Measurements from ENCODE around the gene SMIM1. TPM values are rescaled to one million over a fixed set of nuclear protein-coding genes. Genes with fewer than 3 reads are reported as not detected.

SMIM1 gene
- total RNA-seq, 2 experiments from 2014 or later: 1.5 to 1.8 TPM

DNA sequence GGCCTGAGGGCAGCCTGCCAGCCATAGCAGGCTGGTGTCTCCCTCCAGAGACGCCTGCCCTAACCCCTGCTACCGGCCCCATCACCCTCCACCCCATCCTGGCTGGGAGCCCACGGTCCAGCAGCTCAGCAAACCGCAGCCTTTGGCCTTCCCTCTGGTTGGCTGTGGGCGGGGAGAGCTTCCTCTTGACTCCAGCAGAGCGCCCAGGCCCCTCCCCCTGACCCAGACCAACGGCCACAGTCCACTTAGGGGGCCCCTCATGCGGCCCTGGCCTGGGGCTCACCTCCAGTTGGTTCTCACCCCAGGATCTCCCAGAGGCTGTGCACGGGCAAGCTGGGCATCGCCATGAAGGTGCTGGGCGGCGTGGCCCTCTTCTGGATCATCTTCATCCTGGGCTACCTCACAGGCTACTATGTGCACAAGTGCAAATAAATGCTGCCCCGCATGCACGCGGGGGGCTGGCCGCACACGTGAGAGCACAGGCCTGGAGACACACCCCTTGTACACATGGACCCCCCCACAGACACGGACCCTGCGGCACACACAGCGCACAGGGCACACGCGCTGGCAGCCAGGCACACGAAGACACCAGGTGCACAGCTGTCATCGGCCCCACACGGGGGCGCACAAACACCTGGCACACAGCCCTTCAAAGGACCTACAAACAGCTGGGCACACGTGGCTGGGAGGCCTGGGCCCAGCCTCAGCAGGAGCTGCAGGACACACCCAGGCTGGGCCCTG is 3.1 kb downstream of the SMIM1 start:
- Mint-ChIP-seq H3K9me3 (no peaks in the 10 kb centered on the region), H3K4me1 (peaks cover 8% of the 10 kb centered on the region), H3K36me3 (peaks cover 5% of the 10 kb centered on the region), H3K27me3 (no peaks in the 10 kb centered on the region), H3K4me3 (no peak overlapping the region), H3K27ac (no peak overlapping the region)
- peak; percentile 59 for DNase-seq

DNA sequence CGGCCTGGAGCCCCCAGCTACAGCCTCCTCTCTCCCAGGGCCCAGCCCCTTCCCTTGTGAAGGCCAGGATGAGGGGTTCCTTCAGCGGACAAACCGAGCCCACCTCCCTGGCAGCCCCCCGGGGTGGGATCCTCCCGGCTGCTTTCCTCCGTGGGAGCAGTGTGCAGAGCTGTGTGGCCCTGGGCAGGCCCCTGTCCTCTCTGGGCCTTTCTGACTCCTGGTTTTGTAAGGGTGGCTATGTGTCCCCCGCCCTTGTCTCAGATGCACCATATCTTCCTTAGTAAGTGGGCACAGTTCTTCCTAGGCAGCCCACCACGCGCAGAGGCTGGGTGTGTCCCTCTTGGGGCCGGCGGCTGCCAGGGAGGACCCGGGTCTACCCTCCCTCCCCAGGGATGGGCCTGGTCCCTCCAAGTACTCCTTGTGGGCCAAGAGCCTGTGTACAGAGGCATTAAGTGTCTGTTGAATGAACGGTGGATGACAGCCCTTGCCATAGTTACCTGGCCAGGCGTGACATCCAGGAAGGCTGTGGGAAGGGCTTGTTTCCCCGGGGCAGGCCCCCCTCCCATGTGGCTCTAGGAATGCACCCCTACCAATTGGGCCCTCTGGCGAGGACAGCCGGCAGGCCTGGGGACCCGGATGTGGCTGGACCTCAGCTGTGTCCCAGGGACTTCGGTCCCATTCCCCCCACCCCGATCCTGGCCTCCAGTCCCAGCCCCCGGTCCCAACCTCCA is 3.8 kb downstream of the SMIM1 start:
- H3K4me3 Mint-ChIP-seq: no peak overlapping the region
- H3K27me3 Mint-ChIP-seq: no peaks in the 10 kb centered on the region
- peaks cover 5% of the 10 kb centered on the region for H3K36me3 Mint-ChIP-seq
- H3K4me1 Mint-ChIP-seq: peaks cover 8% of the 10 kb centered on the region
- DNase-seq: no peak
- H3K27ac Mint-ChIP-seq: no peak overlapping the region
- H3K9me3 Mint-ChIP-seq: no peaks in the 10 kb centered on the region

DNA sequence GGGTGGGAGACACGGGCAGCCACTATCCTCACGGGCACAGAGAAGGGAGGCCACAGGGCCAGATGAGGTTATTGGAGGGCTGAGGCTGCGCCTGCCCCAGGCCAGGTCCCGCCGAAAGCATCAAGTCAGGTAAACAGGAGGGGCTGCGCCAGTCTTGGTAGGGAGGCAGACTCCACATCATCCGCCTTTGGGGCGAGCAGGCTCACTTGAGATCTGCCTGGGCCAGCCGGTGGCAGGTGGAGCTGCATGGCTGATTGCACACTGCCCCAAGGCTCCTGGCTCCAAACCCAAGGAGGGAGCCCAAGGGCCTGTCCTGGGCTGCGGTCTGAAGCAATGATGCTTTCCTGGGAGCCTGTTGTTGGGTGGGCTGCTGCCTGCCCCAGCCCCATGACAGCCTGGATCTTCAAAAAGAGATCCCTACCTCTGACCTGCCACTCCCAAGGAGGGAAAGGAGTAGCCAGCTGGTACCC is 4.6 kb downstream of the SMIM1 start:
- Mint-ChIP-seq H3K27me3 (no peaks in the 10 kb centered on the region), H3K36me3 (peaks cover 5% of the 10 kb centered on the region), H3K4me1 (peaks cover 4% of the 10 kb centered on the region), H3K27ac (no peak overlapping the region), H3K4me3 (no peak overlapping the region), H3K9me3 (no peaks in the 10 kb centered on the region)
- no peak for DNase-seq

DNA sequence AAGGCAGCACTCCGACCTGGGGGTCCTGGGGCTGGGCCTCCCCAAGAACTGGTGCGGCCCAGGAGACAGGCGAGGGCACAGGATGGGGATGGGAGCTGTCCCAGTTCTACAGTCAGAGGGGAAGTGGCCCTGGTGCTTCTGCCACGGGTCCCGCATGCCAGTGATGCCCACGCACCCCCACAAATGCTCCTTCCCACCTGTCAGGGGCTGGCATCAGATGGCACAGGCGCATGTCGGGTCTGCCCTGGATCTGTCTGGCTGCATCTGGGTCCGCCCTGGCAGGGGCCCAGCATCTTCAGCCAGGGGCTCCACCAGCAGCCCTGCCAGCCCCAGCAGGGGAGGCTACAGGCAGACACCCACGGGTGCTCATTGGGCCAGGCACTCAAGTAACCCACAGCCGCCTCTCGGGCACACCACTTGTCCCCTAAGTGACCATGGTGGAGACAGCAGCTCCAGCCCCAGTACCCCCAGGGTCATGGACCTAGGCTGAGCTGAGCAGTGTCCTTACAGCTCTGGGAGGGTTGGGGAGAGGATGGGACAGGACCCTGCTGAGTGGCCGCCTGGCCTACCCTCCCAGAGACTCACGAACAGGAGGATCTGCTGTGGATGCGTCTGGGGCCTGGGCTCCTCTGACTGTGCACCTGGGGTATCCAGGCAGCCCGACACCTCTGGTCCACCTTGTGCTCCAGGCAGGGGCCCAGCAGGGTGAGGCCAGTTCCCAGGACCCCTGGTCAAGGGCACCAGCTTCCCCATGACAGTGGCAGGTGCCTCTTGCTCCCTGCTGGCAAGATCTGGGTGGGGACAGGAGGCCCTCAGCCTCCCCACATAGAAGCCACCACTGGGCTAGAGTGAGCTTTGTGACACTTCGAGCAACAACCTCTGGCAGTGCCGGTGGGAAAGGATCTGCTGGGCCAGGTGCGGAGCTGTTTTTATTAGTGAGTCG is 5.4 kb downstream of the SMIM1 start:
- peaks cover 4% of the 10 kb centered on the region for H3K4me1 Mint-ChIP-seq
- no peak overlapping the region for H3K27ac Mint-ChIP-seq
- H3K4me3 Mint-ChIP-seq: no peak overlapping the region
- H3K36me3 Mint-ChIP-seq: peaks cover 5% of the 10 kb centered on the region
- no peaks in the 10 kb centered on the region for H3K9me3 Mint-ChIP-seq
- DNase-seq: no peak
- no peaks in the 10 kb centered on the region for H3K27me3 Mint-ChIP-seq

DNA sequence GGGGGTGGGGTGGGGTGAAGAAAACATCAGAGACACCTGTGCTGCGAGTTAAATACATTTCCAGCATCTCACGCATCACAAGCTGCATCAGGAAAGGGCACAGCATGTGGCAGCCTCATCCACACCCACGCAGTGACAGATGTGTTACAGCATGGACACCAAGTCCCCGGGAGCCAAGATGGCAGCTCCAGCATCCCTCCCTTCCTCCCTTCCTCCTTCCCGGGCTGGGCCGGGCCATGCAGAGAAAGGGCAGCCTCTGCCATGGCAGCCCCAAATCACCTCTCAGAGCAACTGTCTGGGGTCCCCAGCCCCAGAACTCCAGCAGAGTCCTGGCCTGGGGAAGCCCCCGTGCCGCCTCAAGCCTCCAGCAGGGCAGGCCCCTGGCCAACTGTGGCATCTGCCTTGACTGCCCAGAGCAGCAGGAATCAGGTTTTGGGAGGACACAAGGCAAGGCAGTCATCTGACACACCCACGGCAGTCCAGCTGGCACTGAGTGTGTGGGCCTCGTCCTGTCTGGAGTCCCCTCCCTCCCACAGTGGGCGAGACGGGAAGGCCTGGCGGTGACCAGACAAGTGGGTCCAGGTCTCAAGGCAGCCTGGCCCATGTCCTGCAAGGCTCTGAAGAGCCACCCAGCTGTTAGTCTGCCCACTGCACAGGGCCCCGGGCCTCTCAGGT is 6.2 kb downstream of the SMIM1 start:
- peaks cover 2% of the 10 kb centered on the region for H3K4me1 Mint-ChIP-seq
- H3K36me3 Mint-ChIP-seq: peaks cover 5% of the 10 kb centered on the region
- H3K9me3 Mint-ChIP-seq: no peaks in the 10 kb centered on the region
- H3K27me3 Mint-ChIP-seq: no peaks in the 10 kb centered on the region
- H3K27ac Mint-ChIP-seq: no peak overlapping the region
- no peak overlapping the region for H3K4me3 Mint-ChIP-seq
- DNase-seq: no peak

DNA sequence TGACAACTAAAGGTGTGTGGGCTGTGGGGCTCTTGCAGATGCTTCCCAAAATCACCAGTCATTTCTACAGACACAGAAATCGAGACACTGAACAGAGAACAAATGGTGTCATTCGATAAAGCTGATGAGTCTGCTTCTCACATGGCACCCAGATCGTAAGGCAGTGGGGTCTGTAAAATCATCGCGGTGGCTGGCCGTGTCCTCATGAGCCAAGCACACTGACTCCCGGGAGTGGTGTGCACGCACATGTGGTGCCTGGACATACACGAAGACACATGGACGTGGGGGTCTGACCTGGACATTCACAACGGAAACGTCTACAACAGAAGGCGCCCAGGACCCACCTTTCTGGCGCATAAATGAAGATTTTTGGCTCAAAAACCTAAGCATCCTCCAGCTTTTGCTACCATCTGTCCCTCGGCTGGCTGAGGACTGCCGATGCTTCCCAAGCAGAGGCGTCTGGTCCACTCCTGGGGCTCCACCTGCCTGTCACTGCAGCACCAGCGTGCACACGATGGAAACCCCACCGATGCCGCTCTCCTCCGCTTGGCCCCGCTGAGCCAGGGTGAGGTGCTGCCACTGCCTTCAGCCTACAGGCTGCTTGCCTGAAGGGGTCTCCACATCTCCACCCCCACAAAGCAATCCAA is 6.8 kb downstream of the SMIM1 start:
- Mint-ChIP-seq H3K9me3 (no peaks in the 10 kb centered on the region), H3K4me3 (no peak overlapping the region), H3K36me3 (peaks cover 10% of the 10 kb centered on the region), H3K4me1 (peaks cover 2% of the 10 kb centered on the region), H3K27me3 (no peaks in the 10 kb centered on the region), H3K27ac (no peak overlapping the region)
- DNase-seq: no peak

DNA sequence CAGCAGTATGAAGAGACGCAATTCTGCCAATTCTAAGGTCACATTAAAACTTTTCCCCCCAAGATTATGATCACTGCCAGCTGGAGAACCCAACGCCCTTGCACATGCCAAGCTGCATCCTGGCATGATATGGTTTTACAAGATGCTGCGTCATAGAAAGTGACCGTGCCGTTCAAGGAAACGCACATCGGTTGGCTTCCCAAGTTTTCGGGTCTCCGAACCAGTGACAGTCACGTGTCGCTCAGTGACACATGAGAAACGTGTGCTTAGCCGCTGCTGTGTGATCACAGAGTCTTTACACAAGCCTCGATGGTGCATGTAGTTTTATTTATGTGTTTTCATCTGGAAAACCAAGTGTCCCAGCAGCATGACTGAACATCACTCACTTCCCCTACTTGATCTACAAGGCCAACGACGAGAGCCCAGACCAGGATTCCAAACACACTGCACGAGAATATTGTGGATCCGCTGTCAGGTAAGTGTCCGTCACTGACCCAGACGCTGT is 7.4 kb downstream of the SMIM1 start:
- DNase-seq: no peak
- H3K27ac Mint-ChIP-seq: no peak overlapping the region
- H3K9me3 Mint-ChIP-seq: no peaks in the 10 kb centered on the region
- H3K27me3 Mint-ChIP-seq: no peaks in the 10 kb centered on the region
- peaks cover 2% of the 10 kb centered on the region for H3K4me1 Mint-ChIP-seq
- peaks cover 12% of the 10 kb centered on the region for H3K36me3 Mint-ChIP-seq
- H3K4me3 Mint-ChIP-seq: no peak overlapping the region

DNA sequence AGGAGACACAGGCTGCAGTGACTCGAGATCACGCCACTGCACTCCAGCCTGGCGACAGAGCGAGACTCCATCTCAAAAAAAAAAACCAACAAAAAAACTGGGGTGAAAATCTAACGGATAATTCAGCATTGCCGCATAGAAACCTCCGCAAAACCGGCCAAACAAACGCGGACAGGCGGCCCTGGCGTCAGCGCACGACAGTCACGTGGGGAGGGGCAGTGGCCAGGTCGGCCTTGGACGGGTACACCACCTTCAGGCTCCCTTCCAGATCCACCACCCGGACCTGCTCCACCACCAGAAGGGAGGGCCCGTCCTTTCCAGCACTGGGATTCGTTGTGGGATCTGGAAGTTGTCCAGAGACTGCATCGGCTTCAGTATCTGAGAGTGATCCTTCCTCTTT is 8.4 kb downstream of the SMIM1 start:
- DNase-seq: no peak

DNA sequence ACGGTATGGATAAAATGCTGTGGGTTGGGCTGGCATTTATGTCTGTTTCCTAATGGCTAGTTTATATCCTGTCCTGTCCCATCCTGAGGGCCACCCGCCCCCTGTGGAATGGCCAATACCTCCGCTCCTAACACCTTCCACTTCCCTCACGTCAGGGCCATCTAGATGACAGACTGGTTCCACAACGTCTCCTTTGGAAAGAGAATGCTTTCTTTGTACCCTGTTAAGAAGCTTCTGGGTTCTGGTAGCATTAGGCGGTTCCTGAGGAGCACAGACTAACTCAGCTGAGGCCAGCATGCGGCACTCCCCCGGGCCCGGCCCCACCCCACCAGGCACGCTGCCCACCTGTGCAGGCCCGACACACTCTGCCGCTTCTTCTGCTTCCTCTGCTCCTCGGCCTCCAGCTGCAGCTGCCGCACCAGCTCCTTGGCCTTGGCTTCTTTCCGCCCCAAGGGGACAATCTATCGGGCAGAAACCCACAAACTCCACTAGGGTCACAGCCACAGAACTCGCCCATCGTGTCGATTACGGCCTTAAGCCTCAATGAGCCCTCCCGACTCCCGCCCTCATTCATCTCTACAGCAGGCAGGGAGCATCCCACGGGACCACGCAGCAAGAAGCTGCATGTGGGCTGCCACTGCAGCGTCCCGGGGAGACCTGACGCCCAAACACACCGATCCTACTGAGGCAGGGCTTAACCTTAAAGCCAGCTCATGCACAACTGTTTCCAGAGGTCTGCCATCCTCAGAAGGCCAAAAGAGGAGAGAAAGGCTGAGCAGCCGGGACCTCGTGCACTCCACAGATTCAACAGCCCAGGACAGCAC is 11.3 kb downstream of the SMIM1 start:
- DNase-seq: no peak
- H3K4me1 Mint-ChIP-seq: peaks cover 5% of the 10 kb centered on the region
- H3K36me3 Mint-ChIP-seq: peaks cover 25% of the 10 kb centered on the region
- H3K4me3 Mint-ChIP-seq: no peak overlapping the region
- H3K9me3 Mint-ChIP-seq: no peaks in the 10 kb centered on the region
- no peaks in the 10 kb centered on the region for H3K27me3 Mint-ChIP-seq
- no peak overlapping the region for H3K27ac Mint-ChIP-seq

More for the DNA sequence above, 8.4 kb downstream of the SMIM1 start:
- Mint-ChIP-seq H3K27ac (no peak overlapping the region), H3K9me3 (no peaks in the 10 kb centered on the region), H3K36me3 (peaks cover 18% of the 10 kb centered on the region), H3K4me1 (no peaks in the 10 kb centered on the region), H3K4me3 (no peak overlapping the region), H3K27me3 (no peaks in the 10 kb centered on the region)

DNA sequence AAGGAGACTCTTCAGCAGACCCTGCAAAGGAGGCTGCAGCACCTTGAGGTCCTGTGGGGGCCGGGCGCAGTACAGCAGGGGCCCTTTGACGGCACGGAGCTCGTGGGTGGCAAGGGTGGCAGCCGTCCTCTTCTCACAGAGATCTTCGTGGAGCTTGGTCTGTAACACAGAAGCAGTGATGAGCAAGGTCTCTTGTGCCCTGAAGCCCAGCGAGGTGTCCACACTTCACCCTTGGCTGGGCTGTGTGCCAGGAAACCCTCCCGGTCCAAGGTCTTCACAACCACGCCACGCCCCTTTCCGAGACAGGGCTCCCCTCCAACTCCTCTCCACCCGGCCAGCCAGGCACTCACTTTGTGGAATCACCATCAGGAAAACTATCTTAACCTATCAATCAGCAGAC is 12.5 kb downstream of the SMIM1 start:
- Mint-ChIP-seq H3K36me3 (peaks cover 22% of the 10 kb centered on the region), H3K4me1 (peaks cover 5% of the 10 kb centered on the region), H3K27ac (no peak overlapping the region), H3K9me3 (no peaks in the 10 kb centered on the region), H3K27me3 (no peaks in the 10 kb centered on the region), H3K4me3 (no peak overlapping the region)
- DNase-seq: no peak

DNA sequence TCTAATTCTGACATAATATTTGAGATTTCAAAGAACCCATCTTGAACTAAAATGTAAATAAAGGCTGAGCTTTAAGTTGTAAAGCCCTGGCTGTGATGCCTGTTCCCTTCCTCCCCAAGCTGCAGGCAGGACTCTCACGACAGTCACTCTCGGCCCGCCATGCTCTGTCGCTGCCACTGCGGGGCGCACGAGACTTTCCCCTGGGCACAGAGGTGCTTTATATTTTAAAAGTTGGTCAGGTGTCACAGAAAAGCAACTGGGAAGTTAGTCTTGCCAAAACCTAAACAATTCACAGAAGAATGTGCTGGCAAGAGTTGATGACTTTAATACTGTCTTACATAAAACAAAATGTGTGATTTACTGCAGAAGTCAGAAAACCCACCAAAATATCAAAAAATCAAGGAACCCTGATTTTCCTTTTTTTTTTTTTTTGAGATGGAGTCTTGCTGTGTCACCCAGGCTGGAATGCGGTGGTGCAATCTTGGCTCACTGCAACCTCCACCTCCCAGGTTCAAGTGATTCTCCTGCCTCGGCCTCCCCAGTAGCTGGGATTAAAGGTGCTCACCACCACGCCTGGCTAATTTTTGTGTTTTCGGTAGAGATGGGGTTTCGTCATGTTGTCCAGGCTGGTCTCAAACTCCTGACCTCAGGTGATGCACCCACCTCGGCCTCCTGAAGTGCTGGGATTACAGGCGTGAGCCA is 13.1 kb downstream of the SMIM1 start:
- H3K36me3 Mint-ChIP-seq: peaks cover 20% of the 10 kb centered on the region
- H3K4me3 Mint-ChIP-seq: no peak overlapping the region
- H3K27me3 Mint-ChIP-seq: no peaks in the 10 kb centered on the region
- peaks cover 5% of the 10 kb centered on the region for H3K4me1 Mint-ChIP-seq
- H3K27ac Mint-ChIP-seq: no peak overlapping the region
- H3K9me3 Mint-ChIP-seq: no peaks in the 10 kb centered on the region
- DNase-seq: no peak

DNA sequence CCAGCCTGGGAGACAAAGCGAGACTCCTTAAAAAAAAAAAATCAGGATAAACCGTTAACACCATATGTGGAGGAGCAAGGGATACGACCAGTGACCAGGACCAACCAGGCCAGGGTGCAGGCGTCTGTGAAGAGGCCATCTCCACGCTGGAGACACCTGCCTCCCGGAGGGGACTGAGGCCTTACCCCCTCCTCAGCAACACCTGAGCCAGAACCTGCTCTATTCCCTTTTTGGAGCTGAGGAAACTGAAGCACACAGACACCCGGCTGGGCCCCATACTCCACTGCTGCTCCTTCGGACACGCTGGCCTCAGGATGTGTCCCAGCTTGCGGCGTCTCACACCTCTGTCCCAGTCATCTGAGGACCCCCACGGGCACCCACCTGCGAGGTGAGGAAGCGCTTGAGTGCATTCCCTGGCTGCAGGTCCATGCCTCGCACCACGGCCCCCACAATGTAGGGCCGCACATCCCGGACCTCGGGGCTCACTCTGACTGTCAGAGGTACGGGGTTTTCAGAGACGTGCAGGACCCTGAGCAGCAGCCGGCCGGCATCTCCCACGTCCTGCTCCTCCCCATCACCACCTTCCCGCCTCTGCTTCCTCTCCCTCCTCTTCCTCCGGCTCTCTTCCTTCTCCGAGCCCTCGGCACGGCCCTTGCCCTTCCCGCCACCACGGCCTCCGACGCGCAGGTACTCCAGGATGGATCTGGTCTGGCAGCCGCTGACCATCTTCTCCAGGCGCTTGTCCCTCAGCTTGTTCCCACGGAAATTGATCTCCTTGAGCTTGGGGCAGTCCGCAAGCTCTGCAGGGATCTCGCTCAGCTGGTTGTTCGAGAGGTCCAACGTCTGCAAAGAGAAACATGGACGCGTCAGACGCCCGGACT is 14.2 kb downstream of the SMIM1 start:
- Mint-ChIP-seq H3K27ac (no peak overlapping the region), H3K4me3 (no peak overlapping the region), H3K4me1 (peaks cover 6% of the 10 kb centered on the region), H3K27me3 (no peaks in the 10 kb centered on the region), H3K36me3 (peaks cover 20% of the 10 kb centered on the region), H3K9me3 (no peaks in the 10 kb centered on the region)
- no peak for DNase-seq
